ENCODE data around the gene CARD10.
"Not testable (repeated sequence)": the region's sequence is repeated elsewhere in the genome, so short reads cannot be mapped to it uniquely, and the experiment has no call there.

The CARD10 gene

DNA sequence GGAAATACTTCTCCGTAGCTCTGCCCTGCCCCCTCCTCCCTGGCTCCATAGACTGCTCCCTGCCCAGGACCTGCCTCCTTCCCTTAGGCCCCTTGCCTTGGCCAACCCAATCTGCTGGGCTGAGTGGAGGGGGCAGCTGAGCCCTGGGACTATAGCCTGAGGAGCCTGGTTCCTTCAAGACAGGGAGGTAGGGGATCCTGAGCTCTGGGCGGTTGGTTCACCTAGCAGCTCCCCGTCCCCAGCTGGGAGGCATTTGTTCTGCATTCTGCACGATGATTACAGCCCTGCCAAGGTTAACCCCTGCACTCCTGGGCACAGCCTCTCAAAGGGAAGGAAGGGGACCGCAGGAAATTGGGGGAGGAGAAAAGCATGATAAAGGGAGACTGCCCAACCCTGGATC lies 37.5 kb upstream of the CARD10 start:
- DNase-seq (ENCODE audit: low spot score), result no peak

DNA sequence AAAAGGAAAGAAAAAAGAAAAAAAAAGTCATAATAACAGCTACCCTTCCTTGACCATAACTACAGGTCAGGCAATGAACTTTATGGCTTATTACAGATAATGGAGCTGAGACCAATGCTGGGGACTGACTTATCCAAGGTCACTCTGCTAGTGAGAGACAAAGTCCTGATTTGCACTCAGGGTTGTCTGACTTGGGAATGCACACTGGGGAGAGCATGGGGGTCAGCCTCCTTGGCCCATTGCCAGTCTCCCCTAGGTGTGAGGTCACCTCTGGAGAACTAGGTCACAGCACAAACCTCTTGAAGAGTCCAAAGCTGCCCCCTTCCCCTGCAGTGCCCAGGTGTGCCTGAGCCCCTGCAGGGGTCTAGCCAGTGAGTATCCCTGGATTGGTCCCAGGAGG lies 35.8 kb upstream of the CARD10 start:
- no peak for DNase-seq (ENCODE audit: low spot score)

DNA sequence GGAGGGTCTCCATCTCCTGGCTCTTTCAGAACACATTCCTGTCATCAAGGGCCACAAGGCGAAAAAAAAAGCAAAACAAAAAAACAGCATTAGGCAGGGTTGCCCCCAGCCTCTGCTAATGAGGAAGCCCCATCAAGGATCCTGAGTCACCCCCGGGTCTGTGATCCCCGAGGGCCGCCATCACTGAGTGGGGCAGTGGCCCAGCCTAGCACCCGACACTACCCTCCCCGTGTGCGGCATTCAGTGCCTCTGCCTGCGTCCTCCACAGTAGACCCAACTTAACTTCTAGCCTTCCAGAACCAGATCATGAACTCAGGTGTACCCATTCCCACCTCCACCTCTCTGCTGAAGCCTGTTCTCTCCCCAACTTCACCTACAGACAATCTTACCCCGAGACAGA lies 34.5 kb upstream of the CARD10 start:
- DNase-seq (ENCODE audit: low spot score), result no peak

DNA sequence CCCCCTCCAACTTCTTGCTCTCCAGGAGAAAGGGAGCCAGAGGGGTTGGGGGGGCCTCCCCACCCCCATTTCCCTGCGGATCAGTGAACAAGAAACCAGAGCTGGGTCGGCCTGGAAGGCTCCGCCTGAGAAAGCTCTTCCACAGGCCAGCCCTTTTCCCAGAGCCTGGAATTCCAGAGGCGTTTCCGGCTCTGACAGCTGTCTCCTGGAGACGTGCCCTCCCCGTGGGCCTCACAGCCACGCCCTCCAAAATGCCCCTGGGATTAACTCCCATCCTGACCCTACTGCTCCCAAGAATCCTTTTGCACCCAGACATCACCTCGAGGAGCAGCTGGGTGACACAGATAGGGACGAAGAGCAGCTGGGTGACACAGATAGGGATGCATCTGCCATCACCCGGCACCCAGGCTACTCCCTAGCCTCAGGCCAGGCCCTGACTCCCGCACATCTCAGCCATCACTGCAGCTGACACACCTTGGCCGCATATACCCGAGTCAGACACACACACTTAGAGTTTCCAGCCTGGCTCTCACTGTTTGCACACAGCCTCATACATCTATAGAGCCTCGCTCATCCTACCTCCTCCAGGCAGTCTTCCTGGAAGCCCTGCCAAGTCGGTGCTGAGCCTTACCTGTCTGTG lies 33.4 kb upstream of the CARD10 start:
- peak; percentile 81 for DNase-seq (ENCODE audit: low spot score)

DNA sequence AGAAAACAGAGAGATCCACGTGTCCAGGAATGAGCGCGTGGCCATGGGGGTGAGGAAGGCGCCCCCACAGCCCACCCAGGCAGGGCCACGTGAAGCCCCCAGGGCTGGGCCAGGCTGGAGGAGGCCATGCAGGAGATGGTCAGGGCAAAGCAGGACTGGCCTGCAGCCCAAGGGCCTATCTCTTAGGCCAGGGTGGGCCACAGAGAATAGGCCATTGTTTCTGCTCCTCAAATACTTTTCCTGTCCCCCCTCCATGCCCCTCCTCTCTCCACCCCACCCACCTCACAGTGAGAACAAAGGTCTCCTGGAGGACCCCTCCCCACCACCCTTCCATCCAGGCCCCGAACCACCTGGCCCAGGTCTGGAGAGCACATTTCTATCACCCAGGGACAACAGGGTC lies 32.8 kb upstream of the CARD10 start:
- no peak for DNase-seq (ENCODE audit: low spot score)

DNA sequence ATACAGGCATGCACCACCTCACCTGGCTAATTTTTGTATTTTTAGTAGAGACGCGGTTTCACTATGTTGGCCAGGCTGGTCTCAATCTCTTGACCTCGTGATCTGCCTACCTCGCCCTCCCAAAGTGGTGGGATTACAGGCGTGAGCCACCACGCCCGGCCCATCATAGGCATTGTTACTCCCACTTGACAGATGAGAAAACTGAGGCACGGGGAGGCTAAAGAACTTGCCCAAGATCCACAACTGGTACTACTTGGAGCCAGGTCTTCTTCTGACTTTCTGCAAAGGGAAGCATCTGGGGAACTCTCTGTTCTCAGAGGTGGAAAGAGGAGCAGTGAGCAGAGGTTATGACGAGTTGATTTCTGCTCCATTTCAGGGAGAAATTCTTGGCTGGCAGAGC lies 31.7 kb upstream of the CARD10 start:
- not testable (repeated sequence) for DNase-seq (ENCODE audit: low spot score)

DNA sequence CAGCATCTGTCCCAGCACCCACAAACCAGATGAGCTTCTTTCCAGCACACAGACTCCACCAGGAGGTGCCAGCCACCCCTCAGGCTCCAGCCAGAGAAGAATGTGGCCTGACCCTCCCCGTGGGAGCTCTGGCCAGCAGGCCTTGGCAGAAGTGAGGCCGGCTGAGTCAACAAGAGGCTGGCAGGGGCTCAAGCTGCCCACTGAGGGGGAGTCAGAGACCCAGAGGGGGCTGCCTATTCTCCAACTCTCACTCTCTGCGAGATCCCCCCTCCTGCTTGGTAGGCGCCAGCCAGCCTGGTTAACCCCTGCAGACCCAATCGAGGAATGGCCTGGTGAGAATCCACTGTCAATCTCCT lies 30.5 kb upstream of the CARD10 start:
- peak; percentile 66 for DNase-seq (ENCODE audit: low spot score)

DNA sequence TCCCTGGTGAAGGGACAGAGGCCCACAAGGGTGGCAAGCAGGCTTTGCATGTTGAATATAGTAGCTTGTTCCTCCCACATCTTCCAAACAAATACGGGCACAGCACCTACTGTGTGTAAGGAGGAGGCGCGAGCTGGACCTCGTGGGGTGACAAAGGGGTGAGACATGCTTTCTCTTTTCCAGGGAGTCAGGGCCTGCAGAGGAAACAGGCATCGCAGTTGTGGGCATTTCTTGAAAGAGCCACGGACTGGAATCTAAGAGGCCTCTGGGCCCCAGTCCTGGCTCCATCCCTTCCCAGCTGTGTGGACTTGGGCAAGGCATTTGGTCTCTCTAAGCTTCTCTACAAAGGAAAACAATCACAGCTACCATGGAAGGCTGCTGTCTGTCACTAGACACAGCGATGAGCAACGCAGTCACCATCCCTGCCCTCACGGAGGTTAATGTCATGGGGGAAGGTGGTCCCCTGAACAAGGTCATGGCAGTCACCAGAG lies 28.1 kb upstream of the CARD10 start:
- no peak for DNase-seq (ENCODE audit: low spot score)

DNA sequence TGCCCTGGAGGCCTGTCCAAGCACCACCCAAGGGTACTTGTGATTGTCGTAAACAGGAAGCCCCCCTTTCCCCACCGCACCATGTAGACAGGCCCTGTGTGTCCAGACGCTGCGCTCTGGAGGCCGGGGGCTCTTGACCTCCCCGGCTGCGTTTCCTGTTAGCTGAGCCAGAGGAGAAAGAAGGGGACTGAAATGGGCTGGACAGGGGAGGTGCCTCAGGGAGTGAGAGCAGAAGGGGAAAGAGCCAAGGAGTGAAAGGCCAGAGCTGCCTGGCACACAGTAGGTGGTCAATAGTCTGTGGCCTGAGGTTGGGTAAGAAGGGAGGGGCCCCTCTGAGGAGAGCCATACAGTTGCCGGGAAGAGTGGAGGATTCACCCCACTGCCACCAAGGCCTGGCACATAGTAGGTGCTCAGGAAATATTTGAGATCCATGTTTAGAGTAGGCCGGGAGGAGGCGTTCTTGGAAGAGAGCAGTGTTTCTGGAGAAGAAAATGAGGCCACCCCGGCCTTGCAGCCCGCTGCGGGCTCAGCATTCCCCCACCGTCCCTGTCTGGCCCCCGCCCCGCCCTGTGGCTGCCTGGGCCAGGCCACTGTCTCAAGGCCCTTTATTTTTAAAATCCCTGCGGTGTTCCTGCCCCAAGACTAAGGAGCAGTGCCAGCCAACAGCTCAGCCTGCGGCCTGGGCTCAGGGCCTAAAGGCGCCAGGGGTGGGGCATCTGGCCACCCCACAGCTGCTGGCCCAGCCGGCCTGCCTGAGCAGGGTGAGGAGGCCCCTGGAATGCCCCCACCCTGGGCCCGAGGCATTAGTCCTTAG lies 27.4 kb upstream of the CARD10 start:
- DNase-seq (ENCODE audit: low spot score), result peak; percentile 74

DNA sequence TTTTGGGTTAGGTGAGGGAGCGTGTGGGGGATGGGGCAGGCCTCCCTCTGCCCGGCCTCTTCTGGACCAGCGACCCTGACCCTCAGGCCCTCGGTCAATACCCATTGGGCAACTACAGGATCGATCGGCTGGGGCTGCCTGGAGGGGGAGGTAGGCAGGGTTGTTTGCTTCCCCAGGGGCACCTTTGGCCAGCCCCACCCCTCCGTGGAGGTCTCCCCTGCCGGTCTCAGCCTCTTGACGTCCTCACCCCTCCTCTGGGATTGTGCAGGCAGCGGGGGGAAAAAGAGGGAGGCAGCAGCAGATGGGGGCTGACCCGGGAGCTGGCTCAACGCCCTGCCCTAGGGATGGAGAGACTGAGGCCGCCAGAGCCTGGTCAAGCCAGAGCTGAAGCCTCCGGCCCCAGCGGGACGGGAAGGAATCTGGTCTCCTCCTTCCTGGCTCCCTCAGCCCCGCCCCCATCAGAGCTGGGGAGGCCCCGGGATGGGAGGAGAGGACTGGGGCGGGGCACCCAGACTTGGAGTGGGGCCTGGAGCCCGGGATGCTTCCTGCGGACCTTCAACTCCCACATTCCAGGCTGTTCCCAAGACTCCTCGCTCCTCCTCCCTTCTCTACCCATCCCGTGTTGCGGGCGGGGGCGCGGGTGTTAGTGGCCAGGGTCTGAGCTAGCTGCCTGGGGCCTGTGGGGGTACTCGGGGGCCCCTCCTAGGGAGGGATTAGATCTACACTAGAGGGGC lies 26.7 kb upstream of the CARD10 start:
- peak; percentile 98 for DNase-seq (ENCODE audit: low spot score)

DNA sequence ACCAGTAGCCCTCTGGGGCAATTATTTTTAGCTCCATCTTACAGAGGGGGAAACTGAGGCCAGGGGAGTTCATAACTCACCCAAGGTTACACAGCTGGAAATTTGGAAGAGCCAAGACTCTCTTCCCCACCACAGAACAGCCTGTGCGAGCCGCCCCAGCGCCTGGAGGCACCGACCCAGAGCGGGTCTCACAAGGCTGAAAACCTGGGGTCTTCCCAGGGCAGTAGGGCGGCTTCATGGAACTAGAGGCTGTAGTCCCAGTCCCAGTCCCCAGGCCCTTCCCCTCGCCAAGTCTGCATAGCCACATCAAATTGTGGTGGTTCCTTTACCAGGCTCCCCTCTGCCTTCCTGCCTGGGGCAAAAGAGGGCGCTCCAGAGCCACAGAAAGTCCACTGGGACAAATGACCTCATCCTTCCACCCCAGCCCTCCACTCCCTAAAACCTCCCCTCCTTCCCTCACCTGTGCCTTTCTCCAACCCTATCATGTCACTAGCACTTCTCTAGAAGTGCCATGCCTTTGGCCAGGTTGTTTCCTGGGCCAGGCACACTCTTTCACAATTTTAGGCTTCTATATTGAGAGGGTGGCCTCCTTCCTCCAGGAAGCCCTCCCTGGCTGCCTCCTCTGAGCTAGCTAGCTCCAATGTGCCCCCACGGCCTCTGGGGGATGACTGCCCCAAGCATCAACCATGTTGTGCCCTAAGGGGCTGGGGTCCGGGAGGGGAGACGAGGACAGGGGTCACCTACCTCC lies 25.9 kb upstream of the CARD10 start:
- DNase-seq (ENCODE audit: low spot score), result peak; percentile 73

DNA sequence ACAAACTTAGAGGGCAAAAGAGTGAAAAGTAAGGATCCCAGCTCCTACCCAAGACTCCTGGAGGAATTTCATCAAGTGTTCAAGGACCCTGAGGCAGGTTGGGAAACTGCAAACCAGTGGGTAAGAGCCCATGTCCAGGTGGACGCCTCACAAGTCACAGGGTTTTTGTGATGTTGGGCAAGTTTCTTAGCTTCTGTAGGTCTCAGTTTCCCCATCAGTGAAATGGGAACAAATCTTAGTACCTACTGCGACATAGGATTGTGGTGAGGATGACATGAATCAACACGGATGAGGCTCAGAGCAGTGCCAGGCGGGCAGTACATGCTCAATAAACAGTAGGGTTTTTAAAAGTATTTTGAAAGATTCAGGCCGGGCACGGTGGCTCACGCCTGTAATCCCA lies 23.7 kb upstream of the CARD10 start:
- no peak for DNase-seq (ENCODE audit: low spot score)

DNA sequence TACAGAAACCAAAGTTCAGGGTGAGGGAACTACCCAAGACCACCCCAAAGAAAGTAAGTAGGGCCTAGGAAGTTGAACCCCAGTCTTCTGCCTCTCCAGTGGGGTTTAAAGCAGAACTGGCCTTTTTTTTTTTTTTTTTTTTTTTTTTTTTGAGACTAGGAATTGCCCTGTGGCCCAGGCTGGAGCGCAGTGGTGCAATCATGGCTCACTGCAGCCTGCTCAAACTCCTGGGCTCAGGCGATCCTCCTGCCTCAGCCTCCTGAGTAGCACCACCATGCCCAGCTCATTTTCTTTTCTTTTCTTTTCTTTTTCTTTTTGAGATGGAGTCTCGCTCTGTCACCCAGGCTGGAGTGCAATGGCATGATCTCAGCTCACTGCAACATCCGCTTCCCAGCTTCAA lies 23.2 kb upstream of the CARD10 start:
- DNase-seq (ENCODE audit: low spot score), result not testable (repeated sequence)

DNA sequence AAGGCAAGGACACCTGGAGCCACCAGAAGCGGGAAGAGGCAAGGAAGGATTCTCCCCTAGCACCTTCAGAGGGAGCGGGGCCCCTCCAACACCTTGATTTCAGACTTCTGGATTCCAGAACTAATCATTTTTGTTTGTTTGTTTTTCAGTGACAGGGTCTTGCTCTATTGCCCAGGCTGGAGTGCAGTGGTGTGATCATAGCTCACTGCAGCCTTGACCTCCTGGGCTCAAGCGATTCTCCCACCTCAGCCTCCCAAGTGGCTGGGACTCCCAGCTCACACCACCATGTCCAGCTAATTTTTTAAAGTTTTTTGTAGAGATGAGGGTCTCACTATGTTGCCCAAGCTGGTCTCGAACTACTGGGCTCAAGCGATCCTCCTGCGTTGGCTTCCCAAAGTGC lies 20.6 kb upstream of the CARD10 start:
- not testable (repeated sequence) for DNase-seq (ENCODE audit: low spot score)

DNA sequence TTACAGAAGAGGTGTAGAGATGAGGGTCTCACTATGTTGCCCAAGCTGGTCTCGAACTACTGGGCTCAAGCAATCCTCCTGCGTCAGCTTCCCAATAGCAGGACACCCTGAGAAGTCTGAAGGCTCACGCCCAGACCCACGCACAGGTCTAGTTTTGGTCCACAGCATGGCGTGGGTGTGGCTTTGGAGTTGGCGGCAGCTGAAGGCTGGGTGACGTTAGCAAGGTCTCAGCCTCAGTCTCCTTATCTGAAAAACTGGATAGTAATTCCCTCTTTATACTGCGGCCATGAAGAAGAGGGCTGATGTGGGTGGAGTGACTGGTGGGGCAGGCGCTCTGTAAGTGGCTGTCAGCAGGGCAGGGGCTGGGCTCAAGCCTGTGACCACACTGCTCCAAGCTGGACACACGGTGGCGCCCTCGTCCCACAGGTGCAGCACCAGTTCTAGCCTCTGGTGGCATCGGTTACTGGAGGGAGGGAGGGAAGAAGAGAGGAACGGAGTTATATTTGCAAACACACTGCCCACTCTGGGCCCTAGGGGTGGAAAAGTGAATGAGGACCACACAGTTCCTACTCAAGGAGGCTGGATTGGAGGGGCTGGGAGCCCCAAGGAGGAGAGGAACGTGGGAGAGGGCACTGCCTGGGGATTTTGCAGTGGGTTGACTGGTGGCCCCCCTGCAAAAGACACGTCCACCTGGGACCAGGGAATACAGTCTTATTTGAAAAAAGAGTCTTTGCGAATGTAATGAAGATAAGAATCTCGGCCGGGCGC lies 19.6 kb upstream of the CARD10 start:
- DNase-seq (ENCODE audit: low spot score), result peak; percentile 95

DNA sequence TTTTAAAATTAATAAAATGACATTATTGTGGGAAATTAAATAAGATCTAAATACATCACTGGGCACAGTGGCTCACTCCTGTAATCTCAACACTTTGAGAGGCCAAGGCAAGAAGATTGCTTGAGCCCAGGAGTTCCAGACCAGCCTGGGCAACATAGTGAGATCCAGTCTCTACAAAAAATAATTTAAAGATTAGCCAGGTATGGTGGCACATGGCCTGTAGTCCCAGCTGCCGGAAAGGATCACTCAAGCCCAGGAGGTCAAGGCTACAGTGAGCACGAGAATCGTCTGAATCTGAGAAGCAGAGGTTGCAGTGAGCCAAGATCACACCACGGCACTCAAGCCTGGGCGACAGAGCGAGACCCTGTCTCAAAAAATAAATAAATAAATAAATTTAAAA lies 15.9 kb upstream of the CARD10 start:
- no peak for DNase-seq (ENCODE audit: low spot score)

DNA sequence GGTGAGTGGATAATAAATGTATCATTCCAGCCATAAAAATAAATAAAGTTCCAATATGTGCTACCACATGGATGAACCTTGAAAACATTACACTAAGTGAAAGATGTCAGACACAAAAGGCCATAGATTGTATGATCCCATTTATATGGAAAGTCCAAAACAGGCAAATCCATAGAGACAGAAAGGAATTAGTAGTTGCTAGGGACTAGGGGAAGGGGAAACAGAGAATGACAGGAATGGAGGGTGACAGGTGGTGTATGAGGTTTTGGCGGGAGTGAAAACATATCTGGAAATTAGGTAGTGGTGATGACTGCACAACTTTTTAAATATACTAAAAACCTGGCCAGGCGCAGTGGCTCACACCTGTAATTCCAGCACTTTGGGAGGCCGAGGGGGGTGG lies 15.2 kb upstream of the CARD10 start:
- DNase-seq (ENCODE audit: low spot score), result no peak

DNA sequence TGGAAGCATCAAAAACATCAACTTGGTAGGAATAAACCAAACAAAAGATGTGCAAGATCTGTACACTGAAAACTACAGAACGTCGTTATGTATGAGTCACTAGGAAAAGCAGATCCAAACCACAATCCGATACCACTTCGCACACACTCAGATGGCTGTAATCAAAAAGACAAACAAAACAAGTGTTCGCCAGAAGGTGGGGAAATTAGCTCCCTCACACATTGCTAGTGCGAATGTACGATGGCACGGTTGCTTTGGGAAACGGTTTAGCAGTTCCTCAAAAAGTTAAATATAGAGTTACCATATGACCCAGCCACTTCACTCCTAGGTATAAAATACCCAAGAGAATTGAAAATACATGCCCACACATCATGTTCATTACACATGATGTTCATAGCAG lies 14.8 kb upstream of the CARD10 start:
- no peak for DNase-seq (ENCODE audit: low spot score)

DNA sequence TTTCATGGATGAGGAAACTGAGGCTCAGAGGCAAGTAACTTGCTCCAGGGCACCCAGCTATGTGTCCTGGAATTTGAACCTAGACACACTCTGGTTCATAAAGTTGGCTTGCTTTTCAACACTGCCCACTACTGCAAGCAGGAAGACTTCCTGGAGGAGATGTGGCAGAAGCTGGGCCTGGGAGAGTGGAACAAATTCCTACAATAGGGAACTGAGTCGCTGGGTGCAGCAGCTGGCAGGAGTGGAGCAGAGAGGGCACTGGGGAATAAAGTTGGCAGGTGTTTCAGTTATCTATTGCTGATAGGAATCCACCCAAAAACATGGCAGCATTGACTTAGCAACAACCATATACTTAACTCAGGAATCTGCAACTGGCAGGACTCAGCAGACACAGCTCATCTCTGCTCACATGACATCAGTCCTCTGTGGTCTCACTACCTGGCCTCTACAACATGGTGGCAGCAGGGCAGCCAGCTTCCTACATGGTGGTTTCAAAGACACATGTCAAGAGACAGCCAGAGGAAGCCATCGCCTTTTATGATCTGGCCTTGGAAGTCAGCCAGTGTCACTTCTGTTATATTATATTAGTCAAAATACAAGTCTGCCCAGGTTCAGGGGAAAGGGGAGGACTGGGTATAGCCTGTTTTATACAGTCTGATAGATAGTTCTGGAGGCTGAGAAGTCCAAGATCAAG lies 10.6 kb upstream of the CARD10 start:
- no peak for DNase-seq (ENCODE audit: low spot score)

DNA sequence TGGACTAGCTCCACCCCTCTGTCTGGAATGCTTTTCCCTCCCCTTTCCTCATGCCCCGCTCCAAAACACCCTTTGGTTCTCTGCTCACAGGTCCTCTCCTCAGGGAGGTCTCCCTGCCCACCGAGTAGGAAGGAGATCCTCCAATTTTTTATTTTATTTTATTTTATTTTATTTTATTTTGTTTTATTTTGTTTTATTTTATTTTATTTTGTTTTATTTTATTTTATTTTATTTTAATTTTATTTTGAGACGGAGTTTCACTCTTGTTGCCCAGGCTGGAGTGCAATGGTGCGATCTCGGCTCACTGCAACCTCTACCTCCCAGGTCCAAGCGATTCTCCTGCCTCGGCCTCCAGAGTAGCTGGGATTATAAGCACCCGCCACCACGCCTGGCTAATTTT lies 8.7 kb upstream of the CARD10 start:
- DNase-seq (ENCODE audit: low spot score), result not testable (repeated sequence)

Data from hepatic stellate cell (primary cell).